Activated gamma-delta T cell (primary cell): Measurements from ENCODE around the gene RASL12.
"Not testable (repeated sequence)": the region's sequence is repeated elsewhere in the genome, so short reads cannot be mapped to it uniquely, and the experiment has no call there.

ENCODE experiments used
- DNase-seq: peaks from one replicate; lab custom pipeline; 2025; lab: John Stamatoyannopoulos, UW
- total RNA-seq, 2 donors: gene quantifications; one replicate each; lab custom pipeline; 2026; lab: John Stamatoyannopoulos, UW

RASL12 gene, protein sequence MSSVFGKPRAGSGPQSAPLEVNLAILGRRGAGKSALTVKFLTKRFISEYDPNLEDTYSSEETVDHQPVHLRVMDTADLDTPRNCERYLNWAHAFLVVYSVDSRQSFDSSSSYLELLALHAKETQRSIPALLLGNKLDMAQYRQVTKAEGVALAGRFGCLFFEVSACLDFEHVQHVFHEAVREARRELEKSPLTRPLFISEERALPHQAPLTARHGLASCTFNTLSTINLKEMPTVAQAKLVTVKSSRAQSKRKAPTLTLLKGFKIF
- 0 to 0.09 reads per million in 2 donors for total RNA-seq

DNA sequence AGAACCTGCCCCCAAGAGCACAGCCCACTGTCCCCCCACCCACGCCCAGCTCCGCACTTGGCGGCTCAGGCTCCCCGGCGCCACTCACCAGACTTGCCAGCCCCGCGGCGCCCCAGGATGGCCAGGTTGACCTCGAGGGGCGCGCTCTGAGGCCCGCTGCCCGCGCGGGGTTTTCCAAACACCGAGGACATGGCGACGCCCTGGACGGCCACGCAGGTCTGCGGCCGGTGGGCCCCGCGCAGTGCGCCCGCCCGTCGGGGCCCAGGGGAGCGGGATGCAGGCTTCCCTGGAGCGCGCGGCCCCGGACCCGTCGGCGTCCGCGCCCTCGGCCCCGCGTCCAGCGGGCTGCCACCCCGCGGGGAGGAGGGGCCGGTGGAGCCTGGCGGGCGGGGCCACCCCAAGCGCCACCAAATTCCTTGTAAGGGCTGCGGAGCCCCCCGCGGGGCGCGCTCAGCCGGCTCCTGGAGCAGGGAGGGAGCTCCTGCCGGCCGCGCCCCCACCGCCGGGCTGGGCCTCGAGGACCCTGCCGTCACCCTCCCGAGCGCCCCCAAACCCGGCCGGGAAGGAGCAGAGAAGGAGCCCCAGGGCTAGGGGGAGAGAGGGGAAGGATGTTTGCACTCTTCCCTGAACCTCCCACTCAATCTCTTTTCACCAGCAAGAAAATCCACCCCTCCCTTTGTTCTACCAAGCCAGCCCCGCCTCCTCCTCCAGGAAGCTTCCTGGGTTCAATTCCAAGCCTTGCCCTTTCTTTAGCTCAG is at the start of gene RASL12:
Gene RASL12 (minus strand): TSS at position 347 of the 758 bp plus-strand sequence. CDS start 156 bp downstream, at position 191.
- DNase-seq: no peak

- no peak for DNase-seq
Measured at GRCh38 chr15:65115542-65115941, 47.8 kb upstream of the RASL12 start.

GRCh38 chr15:65115086-65115485 is 47.3 kb upstream of the RASL12 start, which contains the start of gene UBAP1L:
UBAP1L (minus strand) TSS chr15:65115200; CDS start chr15:65106215, 8,985 bp downstream.
- no peak for DNase-seq

DNA sequence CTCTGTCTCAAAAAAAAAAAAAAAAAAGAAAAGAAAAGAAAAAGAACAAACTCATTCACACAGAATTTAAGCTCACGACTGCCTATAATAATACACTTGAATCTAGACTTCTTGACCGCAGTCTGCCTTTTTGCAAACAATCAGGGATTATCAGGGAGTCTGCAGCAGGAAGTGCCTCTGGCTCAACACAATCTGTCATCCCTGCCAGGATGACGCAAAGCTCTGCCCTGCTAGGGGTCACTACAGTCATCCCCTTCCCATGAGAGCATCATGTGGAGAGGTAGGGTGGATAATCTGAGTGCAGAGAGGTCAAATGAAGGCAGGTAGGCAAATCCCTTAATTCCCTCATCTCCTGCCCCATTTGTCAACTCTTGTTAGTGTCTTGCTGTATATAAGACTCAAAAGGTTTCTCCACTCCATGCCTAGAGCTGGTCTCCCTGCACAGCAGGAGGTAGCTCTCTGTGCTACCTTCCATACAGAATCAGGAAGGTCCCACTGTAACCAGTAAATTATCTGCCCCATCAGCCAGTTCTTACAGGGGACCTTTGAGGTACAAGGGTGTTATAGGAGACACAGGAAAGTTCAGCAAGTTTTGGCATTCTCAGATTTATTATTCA is 43.0 kb upstream of the RASL12 start:
- no peak for DNase-seq

DNA sequence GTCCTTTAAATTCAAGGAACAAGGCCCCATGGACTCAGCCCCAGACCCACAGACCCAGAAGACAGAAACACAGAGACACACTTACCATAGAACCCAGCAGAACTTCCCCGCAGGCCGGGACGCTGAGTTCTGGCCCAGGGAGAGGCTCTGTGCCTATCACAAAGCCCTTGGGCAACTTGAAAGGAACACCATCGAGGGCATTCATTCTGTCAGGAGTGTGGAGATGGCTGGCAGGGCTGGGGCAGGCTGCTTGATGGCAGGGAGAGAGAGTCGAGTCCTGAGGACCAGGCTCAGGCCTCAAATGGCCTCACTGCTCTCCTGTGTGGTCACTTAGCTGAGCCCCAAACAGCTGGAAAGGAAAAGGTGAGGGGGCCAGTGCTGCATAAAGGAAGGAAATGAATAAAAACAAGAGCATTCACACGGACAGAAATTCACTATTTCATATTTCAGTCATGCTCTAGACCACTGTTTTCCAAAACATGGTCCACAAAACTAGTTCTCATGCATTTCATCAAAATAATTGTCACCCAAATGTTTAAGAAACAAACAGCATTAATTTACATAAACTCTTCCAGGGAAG is 38.3 kb upstream of the RASL12 start:
- no peak for DNase-seq

DNA sequence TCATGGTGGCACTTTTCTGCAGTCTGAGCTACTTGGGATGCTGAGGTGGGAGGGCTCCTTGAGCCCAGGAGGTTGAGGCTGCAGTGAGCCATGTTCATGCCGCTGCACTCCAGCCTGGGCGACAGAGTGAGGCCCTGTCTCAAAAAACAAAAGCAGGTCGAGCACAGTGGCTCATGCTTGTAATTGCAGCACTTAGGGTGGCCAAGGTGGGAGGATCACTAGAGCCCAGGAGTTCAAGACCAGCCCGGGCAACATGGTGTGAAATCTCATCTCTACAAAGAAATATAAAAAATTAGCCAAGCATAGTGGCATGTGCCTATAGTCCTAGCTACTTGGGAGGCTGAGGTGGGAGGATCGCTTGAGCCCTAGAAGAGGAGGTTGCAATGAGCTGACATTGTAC is 37.2 kb upstream of the RASL12 start:
- DNase-seq: no peak

GRCh38 chr15:65102912-65103311 is 35.1 kb upstream of the RASL12 start:
- no peak for DNase-seq

GRCh38 chr15:65101891-65102708 is 34.3 kb upstream of the RASL12 start:
- DNase-seq: peak; percentile 11

GRCh38 chr15:65101411-65101890 is 33.7 kb upstream of the RASL12 start:
- DNase-seq: no peak

GRCh38 chr15:65100442-65100841 is 32.7 kb upstream of the RASL12 start:
- no peak for DNase-seq

DNA sequence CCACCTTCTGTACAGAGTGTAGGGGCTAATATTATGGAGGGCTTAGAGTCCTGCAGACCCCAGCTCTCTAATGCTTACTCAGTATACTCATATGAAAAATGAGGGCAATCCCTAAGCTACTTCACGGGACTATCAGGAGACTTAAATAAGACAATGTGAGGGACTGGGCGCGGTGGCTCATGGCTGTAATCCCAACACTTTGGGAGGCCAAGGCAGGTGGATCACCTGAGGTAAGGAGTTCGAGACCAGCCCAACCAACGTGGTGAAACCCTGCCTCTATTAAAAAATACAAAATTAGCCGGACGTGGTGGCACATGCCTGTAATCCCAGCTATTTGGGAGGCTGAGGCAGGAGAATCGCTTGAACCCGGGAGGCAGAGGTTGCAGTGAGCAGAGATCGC is 32.0 kb upstream of the RASL12 start:
- DNase-seq: not testable (repeated sequence)

DNA sequence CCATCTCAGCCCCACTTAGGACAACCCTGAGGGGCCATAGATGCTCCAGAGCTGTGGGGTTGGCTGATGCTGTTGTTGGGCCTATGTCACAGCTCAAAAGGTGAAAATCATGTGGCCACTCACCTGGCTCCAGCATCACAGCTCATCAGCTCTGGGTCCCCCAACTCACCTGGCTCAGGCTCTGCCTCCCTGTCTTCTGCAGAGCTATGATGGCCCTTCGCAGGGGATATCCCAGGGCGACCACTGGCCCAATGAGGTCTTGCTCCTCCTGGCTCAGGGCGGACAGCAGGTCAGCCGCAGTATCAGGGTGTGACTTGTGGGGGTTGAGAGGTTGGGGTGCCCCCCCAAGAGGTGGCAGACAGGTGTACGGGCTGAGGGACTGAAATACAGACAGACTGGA is 31.5 kb upstream of the RASL12 start:
- DNase-seq: no peak

DNA sequence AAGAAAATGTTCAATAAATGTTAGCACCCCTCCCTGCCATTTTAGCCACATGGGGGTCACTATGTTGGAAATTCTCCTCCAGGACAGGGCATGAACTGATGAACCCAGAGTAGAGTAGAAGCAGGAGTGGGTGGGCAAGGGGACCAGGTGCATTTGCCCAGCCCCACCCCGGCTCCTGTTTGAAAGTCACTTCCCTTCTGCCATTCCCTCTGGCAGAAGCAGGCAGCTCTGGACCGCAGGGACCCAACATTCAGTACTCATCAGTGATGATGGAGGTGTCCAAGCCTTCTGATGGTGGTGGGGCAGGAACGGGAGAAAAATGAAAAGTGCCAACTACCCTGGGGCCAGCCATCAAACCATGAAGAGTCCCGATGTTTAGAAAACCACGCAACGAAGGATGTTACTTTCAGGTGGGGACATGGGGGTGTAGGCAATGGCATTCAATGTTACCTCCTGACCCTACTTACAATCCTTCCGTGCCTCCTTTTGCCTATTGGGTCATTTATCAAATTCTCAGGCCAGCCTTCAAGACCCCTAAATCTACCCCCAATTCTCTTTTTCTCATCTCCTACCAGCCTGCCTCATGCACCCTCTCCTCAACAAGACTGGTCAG is 30.0 kb upstream of the RASL12 start:
- no peak for DNase-seq

DNA sequence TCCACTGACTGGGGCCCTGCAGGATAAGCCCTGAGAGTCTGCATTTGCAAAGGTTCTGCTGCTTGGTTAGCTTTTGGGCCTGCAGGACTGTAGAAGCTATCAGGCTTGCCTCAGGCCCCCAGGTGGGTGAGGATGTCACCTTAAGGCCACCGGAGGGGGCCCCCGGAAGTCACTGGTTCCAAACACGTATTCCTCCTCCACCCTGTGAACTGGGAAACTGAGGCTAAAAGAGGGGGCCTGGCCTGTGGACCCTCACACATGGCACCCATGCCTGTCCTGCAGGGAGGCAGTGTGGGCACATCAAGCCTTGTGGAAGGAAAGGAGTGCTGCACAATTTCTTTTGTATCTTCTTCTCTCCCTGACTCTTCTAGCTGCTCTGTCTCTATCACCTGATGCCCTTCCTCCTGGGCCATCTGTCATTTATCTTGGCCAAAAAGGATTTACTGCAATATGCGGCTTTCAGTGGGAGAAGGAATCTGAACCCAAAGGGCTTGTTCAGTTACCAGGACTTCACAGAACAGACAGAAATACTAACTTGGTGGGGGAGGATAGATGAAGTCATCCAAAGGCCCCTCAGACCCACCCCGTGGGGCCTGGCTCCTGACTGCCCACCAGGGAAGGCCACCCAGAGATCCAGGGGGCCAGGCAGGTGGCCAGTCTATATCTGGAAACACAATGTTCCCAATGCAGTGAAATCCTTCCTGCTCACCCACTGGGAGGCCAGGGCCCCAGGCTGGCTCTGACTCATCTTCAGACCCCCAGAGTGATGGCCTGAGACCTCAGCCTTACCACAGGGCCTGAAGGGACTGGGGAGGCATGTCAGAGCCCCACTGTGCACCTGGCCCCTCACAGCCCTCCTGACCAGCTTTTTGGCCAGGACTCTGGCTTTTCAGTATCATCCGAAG is 28.9 kb upstream of the RASL12 start:
- DNase-seq: no peak

DNA sequence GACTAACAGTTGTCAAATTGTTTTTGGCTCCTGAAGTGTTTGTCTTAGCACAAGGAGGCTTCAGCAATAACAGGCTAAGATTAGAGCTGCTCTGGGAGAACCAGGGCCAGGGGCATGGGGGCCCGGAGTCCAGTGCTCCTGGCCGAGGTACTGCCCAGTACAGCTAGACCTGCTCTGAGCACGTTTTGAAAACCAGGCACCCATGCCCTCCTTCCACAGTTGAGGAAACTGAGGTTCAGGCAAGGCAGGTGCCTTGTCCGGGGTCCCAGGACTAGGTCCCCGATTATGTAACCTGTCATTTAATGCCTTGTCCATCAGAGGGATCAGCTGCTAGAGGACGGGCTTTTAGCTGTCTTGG is 27.9 kb upstream of the RASL12 start:
- no peak for DNase-seq

GRCh38 chr15:65095011-65095746 is 27.4 kb upstream of the RASL12 start:
- DNase-seq: no peak

- DNase-seq: no peak
Measured at GRCh38 chr15:65094294-65094995, 26.7 kb upstream of the RASL12 start.

GRCh38 chr15:65093793-65094170 is 26.0 kb upstream of the RASL12 start:
- not testable (repeated sequence) for DNase-seq
